GM08714 (cell line): ENCODE results near the gene PRPS1.
A peak's percentile ranks its signal among the peaks of the same experiment; 100 is the strongest.
"Not testable (repeated sequence)": the region's sequence is repeated elsewhere in the genome, so short reads cannot be mapped to it uniquely, and the experiment has no call there.

Source experiments
- H3K4me3 ChIP-seq: fragments of 200-500 bp; sonication (Bioruptor generic); 2 replicates; pipeline ENCODE4 v1.5.1; 2014; ENCODE audit warnings: mild to moderate bottlenecking, low read length, inconsistent platforms
- ZNF274 ChIP-seq: IDR thresholded peaks from 2 replicates; pipeline ENCODE4 v1.6.1; 2012; ENCODE audit warnings: mild to moderate bottlenecking, low read depth, low read length

PRPS1 gene

DNA sequence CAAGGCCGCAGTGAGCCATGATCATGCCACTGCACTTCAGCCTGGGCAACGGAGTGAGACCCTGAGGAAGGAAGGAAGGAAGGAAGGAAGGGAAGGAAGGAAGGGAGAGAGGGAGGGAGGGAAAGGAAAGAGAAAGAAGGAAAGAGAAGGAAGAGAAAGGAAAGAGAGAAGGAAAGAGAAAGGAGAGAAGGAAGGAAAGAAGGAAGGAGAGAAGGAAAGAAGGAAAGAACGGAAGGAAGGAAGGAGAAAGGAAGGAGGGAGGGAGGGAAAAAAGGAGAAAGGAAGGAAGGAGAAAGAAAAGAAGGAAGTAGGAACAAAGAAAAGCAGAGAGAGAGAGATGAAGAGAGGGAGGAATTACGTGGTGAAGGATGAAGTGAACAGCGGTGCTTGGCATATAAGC is 30.4 kb downstream of the PRPS1 start:
- H3K4me3 ChIP-seq: no peak overlapping the region
- TF ChIP-seq ZNF274: no peak

DNA sequence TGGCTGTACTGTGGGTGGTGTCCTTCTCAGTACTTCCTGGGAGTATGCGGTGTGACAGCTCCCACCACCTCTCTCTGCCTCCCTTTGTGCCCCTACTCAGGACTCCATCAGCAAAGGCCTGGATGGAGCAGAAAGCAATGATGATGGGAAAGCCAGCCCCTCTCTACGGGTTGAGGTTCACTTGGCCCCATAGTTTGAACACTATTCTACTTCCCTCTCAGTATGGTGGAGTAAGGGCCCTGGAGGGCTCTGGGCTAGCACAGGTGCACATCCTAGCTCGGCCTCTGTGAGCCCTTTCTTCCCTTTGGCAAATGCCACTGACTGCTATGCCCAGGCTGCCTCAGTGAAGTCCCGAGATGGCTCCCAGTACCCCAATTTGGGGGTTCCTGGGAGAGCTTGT is 31.0 kb downstream of the PRPS1 start:
- TF ChIP-seq ZNF274: no peak
- H3K4me3 ChIP-seq: no peak overlapping the region

DNA sequence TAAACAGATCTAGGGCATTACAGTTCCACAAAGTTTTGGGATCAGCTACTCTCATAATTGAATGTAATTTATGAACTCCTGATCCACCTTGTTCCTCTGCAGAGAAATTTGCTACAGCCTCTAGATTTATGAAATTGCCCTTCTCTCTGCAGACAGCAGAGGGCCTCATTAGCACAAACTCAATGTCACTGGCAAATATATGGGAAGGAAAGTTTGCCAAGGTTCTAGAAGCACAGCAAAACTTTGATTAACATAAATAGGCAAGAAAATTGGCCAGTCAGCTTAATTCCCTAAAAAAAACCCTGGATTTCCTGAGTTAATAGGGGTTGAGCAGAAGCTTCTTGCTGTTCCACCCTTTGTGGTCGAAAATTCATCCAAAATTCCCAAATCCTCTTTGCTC is 31.5 kb downstream of the PRPS1 start:
- no peak for TF ChIP-seq ZNF274
- no peak overlapping the region for H3K4me3 ChIP-seq

DNA sequence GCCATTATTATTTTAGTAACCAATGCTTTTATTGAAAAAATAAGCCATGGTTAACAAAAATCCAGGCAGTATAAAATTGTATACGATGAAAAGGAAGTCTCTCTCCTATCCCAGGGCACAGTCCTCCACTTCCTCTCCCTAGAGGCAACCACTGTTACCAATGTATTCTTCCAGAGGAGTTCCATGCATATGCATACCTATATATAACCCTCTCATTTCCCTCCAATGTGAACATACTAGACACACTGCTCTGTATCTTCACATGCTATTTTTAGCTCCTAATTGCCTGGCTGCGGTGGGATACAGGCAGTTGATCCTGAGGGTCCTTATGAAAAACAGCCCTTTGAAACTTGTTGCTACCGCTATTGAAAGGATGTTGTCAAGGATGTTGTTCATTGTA is 33.8 kb downstream of the PRPS1 start:
- no peak overlapping the region for H3K4me3 ChIP-seq
- no peak for TF ChIP-seq ZNF274

DNA sequence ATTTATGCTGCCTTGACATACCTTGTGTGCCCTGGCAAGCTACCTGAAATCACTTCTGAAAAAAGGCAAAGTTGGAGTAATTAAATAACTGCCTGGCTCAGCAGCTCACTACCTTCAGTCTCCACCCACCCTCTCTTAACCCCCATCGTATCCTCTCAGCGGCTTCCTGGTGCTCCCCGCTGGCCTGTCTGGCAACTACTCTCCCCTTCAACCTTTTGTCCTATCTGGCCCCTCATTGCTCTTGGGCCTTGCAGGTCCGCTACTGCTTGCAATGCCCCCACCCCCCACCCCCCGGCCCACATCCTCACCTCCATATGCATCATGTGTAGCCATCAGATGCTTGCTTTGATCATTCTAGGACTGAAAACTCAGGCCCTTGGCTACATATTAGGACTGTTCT is 34.5 kb downstream of the PRPS1 start:
- no peak overlapping the region for H3K4me3 ChIP-seq
- no peak for TF ChIP-seq ZNF274

DNA sequence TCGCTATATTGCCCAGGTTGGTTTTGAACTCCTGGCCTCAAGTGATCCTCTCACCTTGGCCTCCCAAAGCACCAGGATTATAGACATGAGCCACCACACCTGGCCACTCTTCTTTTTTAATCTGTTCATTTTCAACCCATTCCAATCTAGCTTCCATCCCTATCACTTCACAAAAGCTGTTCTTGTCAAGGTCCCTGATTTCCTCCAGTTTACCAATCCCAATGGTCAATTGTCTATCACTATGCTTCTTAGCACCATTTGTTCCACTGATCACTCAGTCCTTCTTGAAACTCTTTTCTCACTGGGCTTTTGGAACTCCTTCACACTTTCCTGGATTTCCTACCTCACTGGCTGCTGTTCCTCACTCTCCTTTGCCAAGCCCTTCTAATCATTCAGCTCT is 38.6 kb downstream of the PRPS1 start:
- TF ChIP-seq ZNF274: no peak
- no peak overlapping the region for H3K4me3 ChIP-seq

DNA sequence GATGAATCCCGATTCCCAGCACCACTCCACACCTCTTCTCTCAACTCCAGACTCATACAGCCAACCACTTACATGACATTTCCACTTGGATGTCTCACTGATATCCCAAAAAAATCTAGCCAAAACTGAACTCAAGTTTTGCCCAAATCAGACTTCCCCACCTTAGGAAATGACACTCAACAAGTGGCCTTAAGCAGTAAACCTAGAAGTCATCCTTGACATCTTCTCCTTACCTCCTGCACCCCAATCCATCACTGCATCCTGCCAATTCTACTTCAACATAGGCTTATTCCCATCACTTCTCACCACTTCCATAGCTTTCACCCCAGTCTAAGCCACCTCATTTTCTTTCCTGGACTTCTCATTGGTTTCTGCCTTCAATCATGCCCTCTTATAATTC is 39.1 kb downstream of the PRPS1 start:
- H3K4me3 ChIP-seq: no peak overlapping the region
- no peak for TF ChIP-seq ZNF274

DNA sequence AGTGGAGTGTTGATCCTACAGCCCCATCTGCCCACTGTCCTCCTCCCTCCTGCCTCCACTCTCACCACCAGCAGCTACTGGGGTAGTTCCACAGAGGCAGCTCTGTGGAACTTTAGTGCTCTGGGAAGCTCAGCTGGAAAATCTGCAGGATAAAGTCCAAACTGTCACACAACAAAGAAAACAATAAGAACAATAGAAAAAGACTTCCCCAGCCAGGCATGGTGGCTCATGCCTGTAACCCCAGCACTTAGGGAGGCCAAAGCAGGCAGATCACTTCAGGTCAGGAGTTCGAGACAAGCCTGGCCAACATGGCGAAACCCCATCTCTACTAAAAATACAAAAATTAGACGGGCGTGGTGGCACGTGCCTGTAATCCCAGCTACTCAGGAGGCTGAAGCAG is 40.4 kb downstream of the PRPS1 start:
- not testable (repeated sequence) for H3K4me3 ChIP-seq

DNA sequence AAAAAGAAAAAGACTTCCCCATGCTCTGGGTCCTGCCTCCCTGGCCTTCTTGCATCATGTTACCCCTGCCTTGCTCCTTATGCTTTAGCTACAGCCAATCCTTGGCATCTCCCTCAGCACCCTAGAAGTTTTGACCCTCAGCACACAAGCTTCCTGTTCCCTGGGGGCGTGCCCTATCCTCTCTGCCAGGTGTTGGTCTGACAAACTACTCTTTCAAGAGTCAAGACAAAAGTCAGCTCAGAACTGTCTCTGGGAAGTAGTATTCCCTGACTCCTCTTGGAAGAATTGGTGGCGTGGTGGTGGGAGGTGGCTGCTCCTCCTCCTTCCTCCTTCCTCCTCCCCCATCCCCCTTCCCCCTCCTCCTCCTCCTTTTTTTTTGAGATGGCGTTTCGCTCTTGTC is 41.0 kb downstream of the PRPS1 start:
- H3K4me3 ChIP-seq: no peak overlapping the region
- TF ChIP-seq ZNF274: no peak

DNA sequence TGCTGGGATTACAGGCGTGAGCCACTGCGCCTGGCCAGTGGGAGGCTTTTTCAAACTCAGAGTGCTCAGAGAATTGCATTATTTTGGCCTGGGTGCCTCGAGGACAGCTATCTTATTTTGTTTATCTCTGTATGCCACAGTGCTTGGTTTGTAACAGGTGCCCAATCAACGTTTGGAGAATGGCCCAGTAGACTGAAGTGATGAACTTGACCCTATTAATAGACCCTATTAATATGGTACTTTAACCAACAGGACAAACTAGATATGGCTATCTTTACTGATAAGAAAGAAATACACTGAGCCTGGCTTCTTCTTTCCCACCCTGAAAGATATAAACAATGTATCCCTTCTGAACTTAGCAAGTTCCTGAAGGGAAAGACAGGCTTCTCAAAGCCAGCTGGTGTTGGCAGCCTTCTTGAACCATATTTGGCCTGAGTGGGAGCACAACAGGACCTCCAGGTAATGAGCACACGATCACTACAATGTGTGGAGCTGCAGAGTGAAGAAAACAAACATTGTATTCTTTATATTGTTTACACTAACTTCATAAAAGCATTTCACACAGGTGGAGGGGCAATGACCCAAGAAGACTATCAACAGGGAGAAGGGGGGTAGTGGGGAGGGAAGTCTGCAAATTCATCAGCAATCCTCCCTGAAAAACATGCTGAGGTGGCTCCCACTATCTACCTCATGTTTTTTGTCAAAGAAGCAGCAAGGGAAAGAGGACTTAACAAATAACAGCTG is 41.7 kb downstream of the PRPS1 start:
- TF ChIP-seq ZNF274: no peak
- no peak overlapping the region for H3K4me3 ChIP-seq

DNA sequence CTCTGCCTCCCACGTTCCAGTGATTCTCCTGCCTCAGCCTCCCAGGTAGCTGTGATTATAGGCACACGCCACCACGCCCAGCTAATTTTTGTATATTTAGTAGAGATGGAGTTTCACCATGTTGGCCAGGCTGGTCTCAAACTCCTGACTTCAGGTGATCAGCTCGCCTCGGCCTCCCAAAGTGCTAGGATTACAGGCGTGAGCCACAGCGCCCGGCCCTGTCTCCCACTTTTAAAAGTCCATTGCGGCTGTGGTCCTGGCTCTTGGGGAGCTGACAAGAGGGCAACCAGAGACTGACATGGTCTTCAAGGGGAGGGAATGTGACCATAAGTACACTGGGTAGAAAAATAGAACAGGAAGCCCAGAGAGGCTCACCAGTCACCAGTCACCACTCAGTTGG is 42.9 kb downstream of the PRPS1 start:
- H3K4me3 ChIP-seq: not testable (repeated sequence)

DNA sequence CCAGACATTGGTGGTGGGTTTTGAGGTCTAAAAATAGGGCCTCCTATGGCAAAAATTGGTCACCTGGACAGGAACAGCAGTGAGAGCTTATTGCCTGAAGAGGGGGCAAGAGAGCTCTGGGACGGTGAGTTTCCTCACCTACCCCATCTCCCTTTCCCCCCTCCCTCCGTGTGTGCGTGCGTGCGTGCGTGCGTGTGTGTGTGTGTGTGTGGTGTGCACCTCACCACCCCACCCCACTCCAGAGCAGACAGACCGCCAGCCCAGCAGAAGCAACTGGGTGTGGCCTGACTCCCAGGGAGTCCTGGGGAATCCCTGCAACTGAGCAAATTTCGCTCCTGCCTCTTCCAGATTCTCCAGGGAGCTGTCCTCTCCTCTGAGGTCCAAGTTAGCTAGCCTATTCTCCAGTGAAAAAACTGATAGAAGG is 44.7 kb downstream of the PRPS1 start:
- H3K4me3 ChIP-seq: no peak overlapping the region

DNA sequence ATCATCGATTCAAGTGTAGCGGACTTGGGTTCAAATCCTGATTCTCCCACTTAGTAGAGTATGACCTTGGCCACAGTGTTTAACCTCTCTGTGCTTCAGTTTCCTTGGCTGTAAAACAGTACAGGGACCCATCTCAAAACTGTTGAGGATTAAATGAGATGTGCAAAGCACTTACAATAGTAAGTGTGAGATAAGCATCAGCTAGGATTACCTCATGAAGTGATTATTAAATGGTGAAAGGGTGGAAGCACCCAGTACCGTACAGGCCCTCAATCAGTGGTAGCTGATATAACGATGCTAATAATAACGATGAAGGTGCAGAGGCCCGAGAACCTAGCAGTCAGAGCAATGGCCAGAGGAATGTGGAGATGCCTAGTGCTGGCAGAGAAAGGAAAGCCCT is 45.1 kb downstream of the PRPS1 start:
- TF ChIP-seq ZNF274: no peak
- no peak overlapping the region for H3K4me3 ChIP-seq

More for the DNA sequence above, 44.7 kb downstream of the PRPS1 start:
- no peak for TF ChIP-seq ZNF274

DNA sequence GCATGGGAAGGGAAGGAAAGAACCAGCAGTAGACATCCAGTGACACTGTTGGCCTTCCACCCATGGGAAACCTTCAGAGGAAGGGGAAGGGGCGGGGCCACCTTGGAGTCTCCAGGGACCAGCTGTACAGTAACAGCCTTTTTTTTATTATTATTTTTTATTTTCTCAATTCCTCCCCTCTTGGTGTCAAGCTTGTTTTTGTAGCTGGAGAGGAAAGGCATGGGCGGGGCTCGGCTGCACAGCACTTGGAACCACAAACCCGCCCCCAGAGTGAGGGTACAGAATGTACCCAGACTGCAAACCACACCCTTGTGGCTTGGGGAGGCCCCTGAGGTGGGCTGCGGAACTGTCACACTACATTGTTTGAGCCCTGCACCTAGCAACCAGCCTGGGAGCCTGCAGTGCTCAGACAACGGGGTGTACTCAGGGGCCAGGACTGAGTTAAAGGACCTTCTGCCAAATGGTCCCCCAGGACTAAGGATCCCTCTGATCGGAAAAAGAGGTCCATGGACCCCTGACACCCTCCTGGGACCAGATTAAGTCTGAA is 45.7 kb downstream of the PRPS1 start:
- H3K4me3 ChIP-seq: no peak overlapping the region
- TF ChIP-seq ZNF274: no peak

DNA sequence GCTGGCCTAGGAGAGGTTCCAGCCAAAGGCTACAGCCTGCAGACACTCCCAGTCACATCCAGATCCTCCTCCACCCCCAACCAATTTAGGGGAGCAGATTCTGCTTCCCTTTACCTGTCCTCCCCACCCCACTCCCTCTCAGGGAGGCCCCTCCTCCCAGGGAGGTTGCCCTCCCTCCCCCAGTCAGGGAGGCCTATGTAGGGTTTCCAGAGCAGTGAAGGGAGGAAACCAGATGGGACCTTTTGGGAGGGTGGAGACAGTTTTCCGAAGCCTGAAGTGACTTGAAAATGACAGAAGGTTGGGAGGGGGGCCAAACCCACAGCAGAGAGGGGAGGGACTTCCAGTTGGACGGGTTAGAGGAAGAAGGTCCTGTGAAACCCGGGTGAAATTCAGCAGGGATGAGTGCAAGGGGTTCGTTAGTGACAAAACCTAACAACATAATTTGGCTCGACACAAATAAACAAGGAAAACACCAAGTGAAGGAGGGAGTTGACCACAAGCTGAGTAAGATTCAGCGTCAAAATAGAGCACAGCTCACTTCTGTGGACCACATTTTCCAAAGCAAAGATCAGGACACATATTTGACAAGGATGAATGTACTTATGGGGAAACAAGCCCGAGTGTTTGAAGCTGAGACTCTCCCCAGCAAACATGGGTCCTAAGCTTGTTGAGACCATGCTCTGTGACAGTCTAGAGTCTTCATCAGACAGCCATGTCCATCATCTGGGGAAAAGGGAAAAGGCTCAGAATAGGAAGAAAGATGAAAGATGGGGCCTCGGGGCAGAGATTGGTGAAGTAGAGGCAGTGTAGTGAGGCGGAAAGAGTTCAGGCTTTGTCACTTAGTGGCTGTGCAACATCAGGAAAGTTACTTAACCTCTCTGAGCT is 46.4 kb downstream of the PRPS1 start:
- TF ChIP-seq ZNF274: no peak
- H3K4me3 ChIP-seq: peak overlapping the region; percentile 85

DNA sequence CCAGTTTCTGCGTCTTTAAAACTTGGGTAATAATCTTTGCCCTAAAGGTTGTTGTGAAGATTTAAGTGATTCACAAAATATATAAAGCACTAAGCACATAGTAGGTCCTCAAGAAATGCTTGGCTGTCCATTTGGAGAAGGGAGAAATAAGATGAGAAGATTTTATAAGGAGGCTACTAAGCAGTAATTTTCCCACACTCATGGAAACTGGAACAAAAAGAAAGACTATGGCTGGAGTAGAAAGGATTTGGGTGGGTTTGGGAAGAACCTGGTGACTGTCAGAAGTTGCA is 47.0 kb downstream of the PRPS1 start:
- TF ChIP-seq ZNF274: no peak
- H3K4me3 ChIP-seq: peak overlapping the region; percentile 85
